ENCODE data around the gene GOLIM4.

DNA sequence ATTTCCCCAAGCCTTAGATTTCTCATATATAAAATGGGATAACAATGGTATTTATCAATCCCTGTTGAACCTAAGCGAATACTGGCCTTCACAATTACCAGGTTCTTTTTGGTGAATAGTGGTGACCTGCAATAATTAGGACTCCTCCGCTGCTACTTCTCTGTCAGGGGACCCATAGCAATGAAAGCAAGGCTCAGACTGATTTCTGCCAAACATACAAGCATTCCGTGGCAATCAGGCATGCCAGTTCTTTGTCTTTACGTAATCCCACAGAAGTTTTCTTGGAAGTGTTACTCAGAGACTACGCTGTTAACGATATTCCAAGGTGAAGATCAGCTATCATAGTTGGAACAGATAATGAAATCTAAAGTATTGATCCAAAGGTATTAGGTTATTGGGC is 105.7 kb downstream of the GOLIM4 start:
- TF ChIP-seq, protein P1, sequence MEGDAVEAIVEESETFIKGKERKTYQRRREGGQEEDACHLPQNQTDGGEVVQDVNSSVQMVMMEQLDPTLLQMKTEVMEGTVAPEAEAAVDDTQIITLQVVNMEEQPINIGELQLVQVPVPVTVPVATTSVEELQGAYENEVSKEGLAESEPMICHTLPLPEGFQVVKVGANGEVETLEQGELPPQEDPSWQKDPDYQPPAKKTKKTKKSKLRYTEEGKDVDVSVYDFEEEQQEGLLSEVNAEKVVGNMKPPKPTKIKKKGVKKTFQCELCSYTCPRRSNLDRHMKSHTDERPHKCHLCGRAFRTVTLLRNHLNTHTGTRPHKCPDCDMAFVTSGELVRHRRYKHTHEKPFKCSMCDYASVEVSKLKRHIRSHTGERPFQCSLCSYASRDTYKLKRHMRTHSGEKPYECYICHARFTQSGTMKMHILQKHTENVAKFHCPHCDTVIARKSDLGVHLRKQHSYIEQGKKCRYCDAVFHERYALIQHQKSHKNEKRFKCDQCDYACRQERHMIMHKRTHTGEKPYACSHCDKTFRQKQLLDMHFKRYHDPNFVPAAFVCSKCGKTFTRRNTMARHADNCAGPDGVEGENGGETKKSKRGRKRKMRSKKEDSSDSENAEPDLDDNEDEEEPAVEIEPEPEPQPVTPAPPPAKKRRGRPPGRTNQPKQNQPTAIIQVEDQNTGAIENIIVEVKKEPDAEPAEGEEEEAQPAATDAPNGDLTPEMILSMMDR (IDR thresholded peaks at IDR 0.05; ENCODE audit: poor library complexity, severe bottlenecking) = no peak
- TF ChIP-seq, protein P2, sequence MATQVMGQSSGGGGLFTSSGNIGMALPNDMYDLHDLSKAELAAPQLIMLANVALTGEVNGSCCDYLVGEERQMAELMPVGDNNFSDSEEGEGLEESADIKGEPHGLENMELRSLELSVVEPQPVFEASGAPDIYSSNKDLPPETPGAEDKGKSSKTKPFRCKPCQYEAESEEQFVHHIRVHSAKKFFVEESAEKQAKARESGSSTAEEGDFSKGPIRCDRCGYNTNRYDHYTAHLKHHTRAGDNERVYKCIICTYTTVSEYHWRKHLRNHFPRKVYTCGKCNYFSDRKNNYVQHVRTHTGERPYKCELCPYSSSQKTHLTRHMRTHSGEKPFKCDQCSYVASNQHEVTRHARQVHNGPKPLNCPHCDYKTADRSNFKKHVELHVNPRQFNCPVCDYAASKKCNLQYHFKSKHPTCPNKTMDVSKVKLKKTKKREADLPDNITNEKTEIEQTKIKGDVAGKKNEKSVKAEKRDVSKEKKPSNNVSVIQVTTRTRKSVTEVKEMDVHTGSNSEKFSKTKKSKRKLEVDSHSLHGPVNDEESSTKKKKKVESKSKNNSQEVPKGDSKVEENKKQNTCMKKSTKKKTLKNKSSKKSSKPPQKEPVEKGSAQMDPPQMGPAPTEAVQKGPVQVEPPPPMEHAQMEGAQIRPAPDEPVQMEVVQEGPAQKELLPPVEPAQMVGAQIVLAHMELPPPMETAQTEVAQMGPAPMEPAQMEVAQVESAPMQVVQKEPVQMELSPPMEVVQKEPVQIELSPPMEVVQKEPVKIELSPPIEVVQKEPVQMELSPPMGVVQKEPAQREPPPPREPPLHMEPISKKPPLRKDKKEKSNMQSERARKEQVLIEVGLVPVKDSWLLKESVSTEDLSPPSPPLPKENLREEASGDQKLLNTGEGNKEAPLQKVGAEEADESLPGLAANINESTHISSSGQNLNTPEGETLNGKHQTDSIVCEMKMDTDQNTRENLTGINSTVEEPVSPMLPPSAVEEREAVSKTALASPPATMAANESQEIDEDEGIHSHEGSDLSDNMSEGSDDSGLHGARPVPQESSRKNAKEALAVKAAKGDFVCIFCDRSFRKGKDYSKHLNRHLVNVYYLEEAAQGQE (IDR thresholded peaks at IDR 0.05; ENCODE audit: borderline replicate concordance) = no peak
- TF ChIP-seq EZH2 (IDR thresholded peaks at IDR 0.05; ENCODE audit: borderline replicate concordance, insufficient read depth, low read length, poor library complexity, severe bottlenecking) = no peak
- TF ChIP-seq MXI1 (conservative IDR thresholded peaks at IDR 0.05; ENCODE audit: poor library complexity, severe bottlenecking) = no peak
- TF ChIP-seq EP300 (conservative IDR thresholded peaks at IDR 0.05; ENCODE audit: poor library complexity, severe bottlenecking) = no peak
- TF ChIP-seq RAD21 (conservative IDR thresholded peaks at IDR 0.05) = no peak
- TF ChIP-seq POLR2AphosphoS5 (IDR thresholded peaks at IDR 0.05) = no peak

Data from neural cell (in vitro differentiated cells).